ENCODE data around the gene FAAP100.
A peak's percentile ranks its signal among the peaks of the same experiment; 100 is the strongest.

Gene FAAP100

DNA sequence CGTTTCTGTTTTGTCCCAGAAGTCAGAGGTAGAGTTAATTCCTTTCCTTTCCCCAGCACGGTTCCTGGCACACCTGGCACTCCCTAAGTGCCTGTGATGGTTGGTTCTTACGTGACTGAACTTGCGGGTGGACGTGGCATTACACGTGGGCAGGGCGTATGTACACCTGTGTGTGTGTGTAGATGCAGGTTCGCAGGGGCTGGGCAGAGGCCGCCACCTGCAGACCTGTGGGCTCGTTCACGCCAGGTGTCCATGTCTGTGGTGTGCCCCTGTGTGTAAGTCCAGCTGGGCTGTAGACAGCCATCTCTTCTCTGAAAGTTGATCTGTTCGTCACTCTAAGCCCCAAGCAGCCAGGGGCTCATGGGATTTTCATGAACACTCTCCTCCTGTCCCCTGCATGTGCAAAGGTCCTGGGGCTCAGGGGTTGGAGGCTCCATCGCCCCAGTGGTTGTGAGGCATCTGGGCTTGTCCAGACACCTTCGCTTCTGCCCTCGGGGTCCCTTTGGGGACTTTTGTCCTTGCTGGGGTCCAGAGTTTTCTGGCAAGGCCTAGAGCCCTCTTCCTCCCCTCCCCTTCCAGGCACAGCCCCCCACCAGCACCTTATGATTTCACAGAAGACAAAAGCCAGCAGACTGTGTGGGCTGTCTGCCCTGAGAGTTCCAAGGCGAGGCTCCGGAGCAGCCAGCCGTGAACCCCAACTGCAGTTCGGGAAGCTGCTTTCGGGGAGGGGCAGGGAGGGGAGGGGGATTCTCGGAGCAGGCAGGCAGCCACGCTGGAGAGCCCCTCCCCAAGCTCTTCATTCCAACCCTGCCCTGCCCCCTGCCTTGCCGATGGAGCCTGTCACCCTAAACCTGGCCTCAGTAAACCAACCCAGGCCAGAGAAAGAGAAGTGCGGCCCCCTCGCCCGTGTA lies 29.4 kb downstream of the FAAP100 start:
- no peak for DNase-seq

DNA sequence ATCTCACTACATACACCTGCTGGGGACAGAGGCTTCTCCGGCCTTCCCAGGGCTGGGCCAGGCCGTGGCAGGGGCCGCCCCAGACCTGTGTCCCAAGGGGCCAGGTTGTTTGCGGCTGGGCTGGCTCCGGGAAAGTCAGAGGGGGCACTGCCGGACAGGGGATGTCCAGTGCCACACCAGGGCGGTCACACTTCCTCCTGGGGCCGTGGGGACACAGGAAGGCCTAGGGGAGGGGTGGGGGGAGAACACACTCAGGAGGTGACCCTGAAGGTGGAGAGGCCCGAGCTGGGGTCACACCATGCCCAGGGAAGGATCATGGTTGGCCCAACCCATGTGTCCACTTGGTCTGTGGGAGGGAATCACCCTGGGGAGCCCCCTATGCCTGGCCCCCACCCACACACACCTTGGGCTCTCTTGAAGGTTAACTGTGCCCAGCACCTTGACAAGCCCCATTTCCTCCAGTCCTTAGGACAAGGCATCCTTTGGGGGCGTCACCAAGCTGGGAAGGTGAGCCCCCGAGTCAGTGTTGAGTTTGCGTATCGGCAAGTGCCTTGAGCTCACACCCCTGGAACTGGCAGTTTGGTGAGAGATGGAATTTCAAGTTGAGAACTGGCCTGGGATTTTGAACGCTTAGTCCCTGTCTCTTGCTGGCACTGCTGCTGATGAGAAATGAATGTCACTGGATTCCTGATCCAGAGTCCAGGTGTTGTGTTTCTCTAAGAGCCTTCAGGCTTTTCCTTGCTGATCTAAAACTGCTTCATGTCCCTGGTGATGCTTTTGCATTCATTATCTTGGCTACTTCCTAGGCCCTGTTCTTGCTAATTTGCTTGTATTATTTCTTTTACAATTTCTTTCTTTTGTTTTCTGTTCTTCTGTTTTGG lies 31.9 kb downstream of the FAAP100 start:
- DNase-seq, result no peak

DNA sequence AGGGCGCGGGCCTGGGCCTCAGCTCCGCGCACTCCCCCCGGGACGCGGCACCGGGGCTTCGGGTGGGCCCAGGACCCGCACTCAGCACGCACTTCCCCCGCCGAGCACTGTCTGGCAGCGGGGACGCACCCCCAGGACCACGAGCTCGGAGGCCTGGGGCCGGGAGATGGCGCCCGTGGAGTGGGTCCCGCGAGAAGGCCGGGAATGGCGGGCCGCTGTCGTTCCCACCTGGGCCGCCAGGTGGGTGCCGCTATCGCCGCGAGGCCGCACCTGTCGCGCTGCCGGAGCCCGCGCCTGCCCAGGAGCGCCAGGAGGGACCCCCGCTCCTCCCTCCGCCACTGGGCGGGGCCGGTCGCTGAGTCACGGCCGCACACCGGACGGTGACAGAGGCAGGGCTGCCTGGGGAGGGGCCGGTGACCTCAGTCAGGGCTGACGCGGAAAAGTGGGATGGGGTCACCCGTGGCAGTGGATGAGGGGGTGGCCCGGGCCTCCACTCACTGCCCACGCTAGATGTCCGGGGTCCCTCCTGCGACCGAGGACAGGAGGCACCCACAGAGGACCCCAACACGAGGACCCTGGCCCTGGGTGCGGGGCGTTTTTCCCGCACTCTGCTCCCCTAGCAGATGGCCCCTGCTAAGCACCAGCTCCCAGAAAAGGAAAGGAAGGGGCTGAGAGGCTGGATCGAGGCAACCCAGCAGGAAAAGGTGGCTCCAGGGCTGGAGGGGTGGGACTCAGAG lies 32.7 kb downstream of the FAAP100 start:
- DNase-seq, result peak; percentile 78

DNA sequence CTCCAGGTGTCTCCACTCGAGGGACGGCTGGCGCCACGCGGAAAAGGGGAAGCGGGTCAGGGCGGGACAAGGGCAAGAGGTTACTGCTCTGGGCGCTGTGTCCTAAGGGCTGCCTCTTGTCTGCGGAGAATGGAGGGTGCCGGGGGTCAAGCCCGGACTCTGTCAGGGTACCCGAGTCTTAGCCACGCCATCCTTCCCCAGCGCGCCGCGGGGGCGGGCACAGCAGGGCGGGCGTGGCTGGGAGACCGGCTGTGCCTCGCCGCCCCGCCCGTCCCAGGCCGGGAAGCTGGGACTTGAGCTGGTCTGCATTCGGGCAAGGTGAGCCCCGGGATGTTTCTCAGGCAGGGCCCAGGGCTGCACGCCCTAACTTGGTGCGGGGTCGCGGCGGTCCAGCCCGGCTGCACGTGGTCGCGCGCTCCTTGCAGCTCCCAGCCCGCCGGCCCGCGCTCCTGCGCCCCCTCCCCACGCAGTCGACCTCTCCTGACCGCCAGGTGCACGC lies 33.3 kb downstream of the FAAP100 start:
- no peak for DNase-seq

DNA sequence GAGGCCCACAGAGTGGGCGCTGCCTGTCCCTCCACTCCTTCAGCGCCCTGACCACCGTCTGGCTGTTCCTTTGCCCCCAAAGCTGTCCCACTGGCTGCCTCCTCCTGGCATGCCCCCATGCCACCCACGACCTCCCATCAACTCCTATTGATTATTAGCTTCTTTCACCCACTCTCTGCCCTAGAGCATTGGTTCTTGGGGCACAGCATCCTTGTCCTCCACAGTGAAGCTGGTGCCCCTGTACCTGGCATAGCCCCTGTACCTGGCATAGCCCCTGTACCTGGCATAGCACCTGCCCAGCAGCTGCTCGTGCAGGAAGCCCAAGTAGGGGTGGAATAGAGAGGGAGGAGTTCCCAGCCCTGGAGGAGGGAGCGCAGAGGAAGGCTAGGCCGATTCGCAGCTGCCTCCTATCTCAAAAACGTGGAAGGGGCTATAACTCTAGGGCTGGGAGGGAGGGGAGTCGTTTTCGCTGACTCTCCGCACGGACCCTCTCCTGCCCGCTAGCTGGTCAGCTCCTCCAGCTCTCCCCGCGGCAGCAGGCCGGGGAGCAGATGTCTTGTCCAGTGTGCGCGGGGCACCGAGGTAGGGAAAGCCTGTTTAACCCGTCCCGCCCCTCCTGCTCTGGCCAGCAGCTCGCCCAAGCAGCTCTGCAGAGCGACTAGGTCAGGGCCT lies 33.9 kb downstream of the FAAP100 start:
- DNase-seq, result no peak

DNA sequence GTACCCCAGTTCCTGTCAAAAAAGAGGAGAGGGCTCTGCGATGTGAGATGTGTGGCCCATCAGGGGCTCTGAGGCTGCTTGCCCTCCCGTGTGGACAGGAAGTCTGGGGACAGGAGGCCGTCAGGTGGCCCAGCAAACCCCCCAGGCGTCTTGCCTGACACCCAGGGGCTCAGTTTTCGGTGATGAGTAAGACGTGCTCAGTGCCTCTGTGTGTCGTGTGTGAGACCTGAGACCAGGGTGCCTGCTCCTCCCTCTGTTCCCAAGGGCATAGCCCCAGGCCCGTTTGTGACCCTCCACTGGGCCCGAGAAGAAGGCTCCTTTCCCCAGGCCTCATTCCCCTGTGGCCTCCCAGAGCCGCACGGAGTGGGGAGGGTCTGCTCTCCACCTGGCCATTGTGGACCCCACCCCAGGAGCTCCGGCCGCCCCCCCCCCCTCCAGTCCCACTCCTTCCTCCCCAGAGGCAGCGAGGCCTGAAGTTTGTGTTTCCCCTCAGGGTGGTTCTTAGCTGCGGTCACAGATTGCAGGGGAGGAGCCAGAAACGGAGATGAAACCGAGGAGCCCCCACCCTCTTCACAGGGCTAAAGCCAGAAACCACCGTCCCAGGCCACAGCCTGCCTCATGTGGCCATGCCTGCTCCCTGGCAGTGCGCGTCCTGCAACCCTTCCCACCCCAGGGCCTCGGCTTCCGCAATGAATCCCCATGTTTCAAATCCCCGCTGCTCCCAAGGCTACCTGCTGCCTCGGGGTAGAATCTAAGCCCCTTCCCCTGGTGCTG lies 34.6 kb downstream of the FAAP100 start:
- DNase-seq, result no peak

DNA sequence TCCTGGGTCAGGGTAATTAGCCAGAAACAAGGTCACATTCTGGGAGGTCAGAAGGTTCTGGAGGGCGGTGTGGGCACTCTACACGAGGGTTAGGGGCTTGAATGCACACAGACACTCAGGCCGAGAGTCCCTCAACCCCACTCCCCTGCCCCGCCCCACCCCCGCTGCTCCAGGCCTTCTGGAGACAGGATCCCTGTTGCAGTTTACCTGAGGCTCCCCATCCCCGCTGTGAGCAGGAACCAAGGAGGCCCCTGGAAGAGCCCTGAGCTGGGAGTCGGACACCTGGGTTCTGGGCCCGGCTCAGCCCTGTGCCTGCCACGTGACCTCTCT lies 35.2 kb downstream of the FAAP100 start:
- no peak for DNase-seq

DNA sequence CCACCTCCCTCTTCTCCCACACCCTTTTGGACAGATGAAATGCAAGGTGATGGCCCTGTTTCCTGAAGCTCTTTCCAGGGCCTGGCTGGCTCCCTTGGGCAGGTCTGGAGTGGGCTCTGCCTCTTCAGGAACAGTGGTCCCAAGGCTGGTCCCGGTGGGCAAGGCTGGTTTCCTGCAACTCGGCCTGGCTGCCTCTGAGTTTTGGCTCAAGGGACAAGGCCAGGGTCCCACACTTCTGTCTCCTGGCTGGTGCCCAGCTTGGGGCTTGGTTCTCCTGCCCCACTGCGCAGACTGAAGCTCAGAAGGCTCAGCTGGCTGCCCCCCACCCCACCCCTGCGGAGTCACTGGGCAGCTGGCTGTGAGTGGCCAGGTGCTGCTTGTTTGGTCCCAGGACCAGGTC lies 35.7 kb downstream of the FAAP100 start:
- DNase-seq, result no peak

DNA sequence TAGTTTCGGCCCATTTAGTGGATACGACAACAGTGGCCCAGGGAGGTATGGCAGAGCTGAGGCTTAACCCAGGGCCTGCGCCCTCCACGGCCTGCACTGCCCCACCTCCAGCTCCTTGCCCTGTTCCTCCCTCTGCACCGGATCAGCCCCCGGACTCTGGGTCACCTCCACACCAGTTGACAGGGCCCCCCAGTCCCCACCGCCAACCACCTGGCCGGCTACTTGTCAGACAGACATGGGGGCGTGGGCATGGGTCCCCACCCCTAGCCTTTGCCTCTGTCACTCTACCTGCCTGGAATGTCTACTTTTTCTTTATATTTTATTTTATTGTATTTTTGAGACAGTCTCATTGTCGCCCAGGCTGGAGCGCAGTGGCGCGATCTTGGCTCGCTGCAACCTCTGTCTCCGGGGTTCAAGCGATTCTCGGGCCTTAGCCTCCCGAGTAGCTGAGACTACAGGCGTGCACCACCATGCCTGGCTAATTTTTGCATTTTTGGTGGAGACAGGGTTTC lies 36.6 kb downstream of the FAAP100 start:
- no peak for DNase-seq

DNA sequence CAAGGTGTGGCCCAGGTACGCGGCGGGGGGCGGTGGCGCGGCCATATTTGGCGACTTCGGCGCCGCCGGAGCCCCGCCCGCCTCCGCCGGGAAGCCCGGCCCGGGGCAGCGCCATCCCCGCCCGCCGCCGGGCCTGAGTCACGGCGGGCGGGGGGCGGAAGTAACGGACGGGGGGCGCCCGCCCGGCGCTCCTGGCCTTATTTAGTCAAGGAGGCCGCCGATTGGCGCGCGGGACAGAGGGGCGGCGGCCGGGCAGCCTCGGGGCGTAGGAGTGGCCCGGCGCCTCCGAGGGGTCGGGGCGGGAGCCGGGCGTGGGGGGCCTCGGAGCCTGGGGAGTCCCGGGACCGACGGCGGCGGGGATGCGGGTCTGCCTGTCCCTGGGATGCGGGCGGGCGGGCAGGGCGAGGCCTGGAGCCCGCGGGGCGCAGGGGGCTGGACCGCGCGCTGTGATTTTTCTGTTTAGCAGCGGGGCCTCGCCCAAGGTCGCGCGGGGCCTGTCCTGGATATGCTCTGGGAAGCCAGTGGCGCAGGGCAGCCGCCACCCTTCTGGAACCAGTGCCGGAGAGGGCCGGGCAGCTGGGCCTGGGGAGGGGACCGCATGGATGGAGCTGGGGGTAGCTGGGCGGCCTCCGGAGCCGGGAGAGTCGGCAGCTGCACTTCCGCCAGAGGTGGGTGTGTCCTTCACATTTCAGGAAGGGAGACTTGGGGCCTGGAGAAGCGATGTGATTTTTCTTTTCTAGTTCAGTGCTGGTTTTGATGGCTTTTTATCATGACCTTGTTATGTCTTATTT lies 37.2 kb downstream of the FAAP100 start:
- DNase-seq, result no peak

DNA sequence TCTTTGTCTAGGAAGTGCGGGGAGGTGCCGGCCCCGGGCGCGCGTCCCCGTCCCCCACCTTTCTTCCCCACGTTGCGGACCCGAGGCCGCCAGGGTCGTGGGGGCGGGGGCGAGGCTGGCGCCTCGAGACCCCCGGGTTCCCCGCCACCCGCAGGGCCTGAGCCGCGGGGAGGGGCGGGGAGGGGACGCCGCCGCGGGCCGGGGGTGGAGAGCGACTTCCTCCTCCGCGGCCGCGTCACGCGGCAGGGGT lies 37.7 kb downstream of the FAAP100 start:
- no peak for DNase-seq

DNA sequence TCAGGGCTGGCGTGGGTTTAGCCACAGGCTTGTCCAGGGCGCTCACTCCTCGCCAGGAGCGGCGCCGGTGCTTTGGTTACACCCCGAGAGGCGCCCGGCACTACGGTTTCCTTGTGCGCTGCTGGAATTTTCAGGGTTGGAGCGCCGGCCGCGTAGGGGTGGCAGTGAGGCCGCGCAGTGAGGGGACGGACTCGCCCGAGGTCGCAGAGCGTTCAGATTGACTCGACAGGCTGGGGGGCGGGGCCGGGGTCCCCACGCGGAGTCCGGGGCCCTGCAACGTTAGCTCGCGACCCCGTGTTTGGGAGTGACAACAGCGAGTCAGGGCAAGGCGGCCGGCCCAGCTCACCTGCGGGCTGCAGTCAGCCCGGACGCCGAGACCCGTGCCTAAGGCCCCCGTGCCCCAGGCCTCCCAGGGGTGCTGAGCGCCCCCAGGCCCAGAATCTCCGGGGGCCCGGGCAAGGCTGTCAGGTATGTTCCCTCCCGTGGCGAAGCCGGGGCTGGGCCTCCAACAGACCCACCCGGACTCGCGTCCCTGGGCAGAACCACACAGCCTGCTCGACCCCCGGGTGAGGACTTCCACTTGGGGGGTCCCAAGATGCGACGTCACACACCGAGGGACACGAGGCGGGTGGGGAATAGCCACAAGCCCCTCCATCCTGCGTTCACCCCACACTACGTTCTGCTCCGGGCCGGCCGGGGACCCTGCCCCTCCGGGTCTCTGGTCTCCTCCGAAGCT lies 38.2 kb downstream of the FAAP100 start:
- no peak for DNase-seq

DNA sequence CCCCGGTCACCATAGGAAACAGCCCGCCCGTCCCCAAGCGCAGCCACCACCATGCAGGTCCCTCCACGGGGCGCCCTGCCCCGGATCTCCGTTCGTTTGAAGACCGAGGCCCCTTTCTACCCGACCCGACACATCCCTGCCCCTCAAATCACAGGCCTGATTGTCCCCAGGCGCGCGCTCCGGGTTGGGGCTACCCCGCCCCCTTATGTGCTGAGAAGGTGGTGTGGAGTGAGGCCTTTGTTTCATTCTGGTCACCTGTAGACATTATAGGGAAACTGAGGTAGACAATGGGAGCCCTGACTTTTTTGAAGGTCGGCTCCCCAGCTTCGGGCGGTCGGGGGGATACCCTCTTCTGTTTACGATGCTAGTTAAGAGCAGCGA lies 38.8 kb downstream of the FAAP100 start:
- DNase-seq, result no peak

DNA sequence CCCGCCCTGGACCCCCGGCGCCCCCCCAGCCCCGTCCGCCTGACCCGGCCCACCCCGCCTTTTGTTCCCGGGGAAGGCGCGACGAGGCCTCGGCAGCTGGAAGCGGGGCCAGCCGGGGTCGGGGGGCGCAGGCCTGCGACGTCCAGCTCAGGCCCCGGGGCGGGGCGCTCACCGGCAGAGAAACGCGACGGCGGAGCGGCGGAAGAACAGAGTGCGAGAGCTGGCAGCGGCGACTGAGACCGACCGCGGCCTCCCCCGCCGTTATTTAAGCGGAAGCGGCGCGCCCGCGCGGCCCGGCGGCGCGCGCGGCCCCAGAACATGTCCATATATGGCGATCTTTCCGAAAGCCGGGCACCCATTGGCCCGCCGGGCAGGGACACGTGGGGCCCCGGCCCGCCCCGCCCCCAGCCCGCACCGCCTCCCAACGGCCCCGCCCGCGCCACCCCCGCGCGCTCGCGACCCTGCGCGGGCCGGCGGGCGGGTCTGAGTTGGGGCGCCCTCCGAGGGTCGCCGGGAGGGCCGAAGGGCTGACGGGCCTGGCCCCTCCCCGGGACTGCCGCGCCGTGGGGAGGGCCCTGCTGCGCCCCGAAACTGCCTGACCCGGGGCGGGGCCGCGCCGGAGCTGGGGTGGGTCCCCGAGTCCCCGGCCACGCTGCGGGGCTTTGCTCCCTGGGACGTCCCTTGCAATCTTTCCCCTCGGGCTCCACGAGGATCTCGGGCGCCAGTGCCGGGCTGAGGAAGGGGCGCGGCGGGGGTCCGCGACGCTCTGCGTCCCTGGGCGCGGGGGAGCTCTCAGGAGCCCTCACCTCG lies 39.4 kb downstream of the FAAP100 start, which contains the start of gene ACTG1:
ACTG1 (minus strand) TSS at position 238 of the 810 bp plus-strand sequence. CDS start 445 bp downstream, outside the sequence.
- peak; percentile 79 for DNase-seq

DNA sequence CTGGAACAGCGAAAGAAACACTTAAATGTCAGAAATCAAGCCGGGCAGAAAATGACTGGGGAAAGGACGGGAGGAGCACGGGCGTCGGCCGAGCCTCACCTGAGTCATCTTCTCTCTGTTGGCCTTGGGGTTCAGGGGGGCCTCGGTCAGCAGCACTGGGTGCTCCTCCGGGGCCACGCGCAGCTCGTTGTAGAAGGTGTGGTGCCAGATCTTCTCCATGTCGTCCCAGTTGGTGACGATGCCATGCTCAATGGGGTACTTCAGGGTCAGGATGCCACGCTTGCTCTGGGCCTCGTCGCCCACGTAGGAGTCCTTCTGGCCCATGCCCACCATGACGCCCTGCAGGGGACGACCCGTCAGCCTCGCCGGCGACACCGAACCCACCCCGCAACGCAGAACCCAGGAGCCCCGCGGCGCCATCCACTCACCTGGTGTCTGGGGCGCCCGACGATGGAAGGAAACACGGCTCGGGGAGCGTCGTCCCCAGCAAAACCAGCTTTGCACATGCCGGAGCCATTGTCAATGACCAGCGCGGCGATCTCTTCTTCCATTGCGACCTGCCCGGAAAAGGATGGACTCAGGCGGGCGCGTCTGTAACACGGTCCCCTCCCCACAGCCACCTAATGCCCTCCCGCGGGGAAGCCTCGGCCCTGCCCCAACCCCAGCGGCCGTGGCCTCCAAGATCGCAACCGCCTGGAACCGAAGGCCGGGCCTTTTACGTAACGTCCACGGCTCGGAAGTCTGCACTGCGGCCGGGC lies 40.2 kb downstream of the FAAP100 start:
- no peak for DNase-seq

DNA sequence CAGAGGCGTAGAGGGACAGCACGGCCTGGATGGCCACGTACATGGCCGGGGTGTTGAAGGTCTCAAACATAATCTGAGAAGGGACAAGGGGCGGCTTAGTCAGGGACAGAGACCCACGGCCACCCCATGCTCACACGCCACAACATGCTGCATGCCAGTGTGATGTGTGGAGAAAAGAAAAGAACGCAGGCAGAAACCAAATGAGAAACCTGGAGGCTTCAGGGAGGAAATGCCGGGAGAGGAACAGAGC lies 40.7 kb downstream of the FAAP100 start:
- DNase-seq, result no peak

DNA sequence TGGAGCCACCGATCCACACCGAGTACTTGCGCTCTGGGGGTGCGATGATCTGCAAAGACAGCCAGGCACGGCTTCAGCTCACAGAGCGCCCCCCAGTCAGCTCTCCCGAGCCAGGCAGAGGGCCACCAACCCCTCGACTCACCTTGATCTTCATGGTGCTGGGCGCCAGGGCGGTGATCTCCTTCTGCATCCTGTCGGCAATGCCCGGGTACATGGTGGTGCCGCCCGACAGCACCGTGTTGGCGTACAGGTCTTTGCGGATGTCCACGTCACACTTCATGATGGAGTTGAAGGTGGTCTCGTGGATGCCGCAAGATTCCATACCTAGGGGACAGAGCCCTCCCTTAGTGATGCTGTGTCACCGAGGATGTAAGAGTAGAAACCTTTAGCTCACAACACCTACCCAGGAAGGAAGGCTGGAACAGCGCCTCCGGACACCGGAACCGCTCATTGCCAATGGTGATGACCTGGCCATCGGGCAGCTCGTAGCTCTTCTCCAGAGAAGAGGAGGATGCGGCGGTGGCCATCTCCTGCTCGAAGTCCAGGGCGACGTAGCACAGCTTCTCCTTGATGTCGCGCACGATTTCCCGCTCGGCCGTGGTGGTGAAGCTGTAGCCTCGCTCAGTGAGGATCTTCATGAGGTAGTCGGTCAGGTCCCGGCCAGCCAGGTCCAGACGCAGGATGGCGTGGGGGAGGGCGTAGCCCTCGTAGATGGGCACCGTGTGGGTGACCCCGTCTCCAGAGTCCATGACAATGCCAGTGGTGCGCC lies 41.2 kb downstream of the FAAP100 start:
- no peak for DNase-seq

Data from NCI-H2107 (cell line).